Measurements from ENCODE around the gene RUSC2.

GRCh38 chr9:35464141-35465025 is 25.5 kb upstream of the RUSC2 start:
- no peak for TF ChIP-seq EZH2 (IDR thresholded peaks at IDR 0.05; ENCODE audit: borderline replicate concordance, low read depth, low read length, severe bottlenecking)
- TF ChIP-seq, protein P1, sequence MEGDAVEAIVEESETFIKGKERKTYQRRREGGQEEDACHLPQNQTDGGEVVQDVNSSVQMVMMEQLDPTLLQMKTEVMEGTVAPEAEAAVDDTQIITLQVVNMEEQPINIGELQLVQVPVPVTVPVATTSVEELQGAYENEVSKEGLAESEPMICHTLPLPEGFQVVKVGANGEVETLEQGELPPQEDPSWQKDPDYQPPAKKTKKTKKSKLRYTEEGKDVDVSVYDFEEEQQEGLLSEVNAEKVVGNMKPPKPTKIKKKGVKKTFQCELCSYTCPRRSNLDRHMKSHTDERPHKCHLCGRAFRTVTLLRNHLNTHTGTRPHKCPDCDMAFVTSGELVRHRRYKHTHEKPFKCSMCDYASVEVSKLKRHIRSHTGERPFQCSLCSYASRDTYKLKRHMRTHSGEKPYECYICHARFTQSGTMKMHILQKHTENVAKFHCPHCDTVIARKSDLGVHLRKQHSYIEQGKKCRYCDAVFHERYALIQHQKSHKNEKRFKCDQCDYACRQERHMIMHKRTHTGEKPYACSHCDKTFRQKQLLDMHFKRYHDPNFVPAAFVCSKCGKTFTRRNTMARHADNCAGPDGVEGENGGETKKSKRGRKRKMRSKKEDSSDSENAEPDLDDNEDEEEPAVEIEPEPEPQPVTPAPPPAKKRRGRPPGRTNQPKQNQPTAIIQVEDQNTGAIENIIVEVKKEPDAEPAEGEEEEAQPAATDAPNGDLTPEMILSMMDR (IDR thresholded peaks at IDR 0.05; ENCODE audit: borderline replicate concordance, extremely low read depth, low read length, poor library complexity, severe bottlenecking): no peak

Measured in DND-41 (cell line).